Fibroblast of villous mesenchyme (primary cell): ENCODE measurements around the gene OR8B8. TPM values are rescaled to one million over a fixed set of nuclear protein-coding genes. Genes with fewer than 3 reads are reported as not detected.
"Not testable (repeated sequence)": the region's sequence is repeated elsewhere in the genome, so short reads cannot be mapped to it uniquely, and the experiment has no call there.

Experiments
- DNase-seq: peaks from one replicate; pipeline ENCODE4 v3.0.0-alpha.2; 2010; ENCODE audit warnings: low read depth
- H3K4me3 ChIP-seq: 2 replicates; pipeline ENCODE4 v1.5.1; 2011; ENCODE audit warnings: low read depth, mild to moderate bottlenecking, low read length
- total RNA-seq: library from RNA; depleted of rRNA; stranded (reverse); fragments of >200 nt; gene quantifications from 2 replicates; pipeline ENCODE4 v1.2.3, GENCODE V29; 2012
- TF ChIP-seq, protein P1 (sequence below): IDR thresholded peaks from 2 replicates; pipeline ENCODE4 v1.5.1; 2012; ENCODE audit warnings: low read depth, mild to moderate bottlenecking, low read length; ENCODE audit not compliant: insufficient read depth

Gene OR8B8
- total RNA-seq, 1 donor: not detected

- TF ChIP-seq, protein P1, sequence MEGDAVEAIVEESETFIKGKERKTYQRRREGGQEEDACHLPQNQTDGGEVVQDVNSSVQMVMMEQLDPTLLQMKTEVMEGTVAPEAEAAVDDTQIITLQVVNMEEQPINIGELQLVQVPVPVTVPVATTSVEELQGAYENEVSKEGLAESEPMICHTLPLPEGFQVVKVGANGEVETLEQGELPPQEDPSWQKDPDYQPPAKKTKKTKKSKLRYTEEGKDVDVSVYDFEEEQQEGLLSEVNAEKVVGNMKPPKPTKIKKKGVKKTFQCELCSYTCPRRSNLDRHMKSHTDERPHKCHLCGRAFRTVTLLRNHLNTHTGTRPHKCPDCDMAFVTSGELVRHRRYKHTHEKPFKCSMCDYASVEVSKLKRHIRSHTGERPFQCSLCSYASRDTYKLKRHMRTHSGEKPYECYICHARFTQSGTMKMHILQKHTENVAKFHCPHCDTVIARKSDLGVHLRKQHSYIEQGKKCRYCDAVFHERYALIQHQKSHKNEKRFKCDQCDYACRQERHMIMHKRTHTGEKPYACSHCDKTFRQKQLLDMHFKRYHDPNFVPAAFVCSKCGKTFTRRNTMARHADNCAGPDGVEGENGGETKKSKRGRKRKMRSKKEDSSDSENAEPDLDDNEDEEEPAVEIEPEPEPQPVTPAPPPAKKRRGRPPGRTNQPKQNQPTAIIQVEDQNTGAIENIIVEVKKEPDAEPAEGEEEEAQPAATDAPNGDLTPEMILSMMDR: peak; percentile 55
- no peak overlapping the region for H3K4me3 ChIP-seq
- peak; percentile 55 for DNase-seq
Measured at GRCh38 chr11:124415356-124415923, 30.1 kb downstream of the OR8B8 start.

DNA sequence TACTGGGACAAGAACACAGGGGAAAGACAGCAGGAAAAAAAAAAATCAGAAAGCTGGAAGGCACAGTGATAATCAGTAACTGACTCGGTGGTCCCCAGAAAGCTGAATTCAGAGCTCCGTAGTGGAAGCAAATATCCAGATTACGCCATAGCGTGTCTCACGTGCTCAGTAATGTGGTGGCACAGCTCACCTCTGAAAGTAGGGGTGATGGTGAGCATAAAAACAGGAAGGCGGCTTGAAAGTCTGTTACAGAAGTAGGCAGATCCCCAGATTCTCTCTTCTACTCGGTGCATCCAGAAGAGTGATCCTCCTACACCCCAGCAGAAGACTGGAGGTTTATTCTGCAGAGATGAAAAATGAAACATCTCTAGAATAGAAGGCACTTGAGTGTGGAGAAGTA, 35.6 kb downstream of the OR8B8 start:
- no peak for DNase-seq
- H3K4me3 ChIP-seq: no peak overlapping the region
- TF ChIP-seq, protein P1: no peak

GRCh38 chr11:124405581-124405980, 39.9 kb downstream of the OR8B8 start:
- TF ChIP-seq, protein P1: no peak
- no peak overlapping the region for H3K4me3 ChIP-seq
- no peak for DNase-seq

GRCh38 chr11:124403186-124403585, 42.3 kb downstream of the OR8B8 start:
- DNase-seq, H3K4me3 ChIP-seq: not testable (repeated sequence)

GRCh38 chr11:124402326-124402922, 43.1 kb downstream of the OR8B8 start:
- TF ChIP-seq, protein P1: peak; percentile 82
- no peak overlapping the region for H3K4me3 ChIP-seq
- peak; percentile 79 for DNase-seq

- TF ChIP-seq, protein P1: no peak
- H3K4me3 ChIP-seq: no peak within 1 kb of the TSS
- DNase-seq: no peak
Measured at GRCh38 chr11:124398924-124399323, 46.6 kb downstream of the OR8B8 start, which contains the start of gene OR8B3. TSS of gene OR8B3 (minus strand) at chr11:124399024. CDS start at chr11:124397351, 1,673 bp downstream.

DNA sequence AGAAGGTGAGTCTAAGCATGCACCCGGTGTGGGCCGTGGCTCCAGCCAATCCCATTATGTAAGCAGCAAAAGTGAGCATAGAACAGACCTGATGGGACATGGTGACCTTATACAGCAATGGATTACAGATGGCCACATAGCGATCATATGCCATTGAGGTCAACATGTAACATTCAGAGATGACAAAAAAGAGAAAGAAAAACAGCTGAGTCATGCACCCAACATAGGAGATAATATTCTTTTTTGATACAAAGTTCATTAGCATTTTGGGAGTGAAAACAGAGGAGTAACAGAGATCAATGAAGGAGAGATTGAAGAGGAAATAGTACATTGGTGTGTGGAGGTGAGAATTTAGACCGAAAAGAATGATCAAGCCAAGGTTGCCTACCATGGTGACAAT, 48.6 kb downstream of the OR8B8 start:
- DNase-seq, H3K4me3 ChIP-seq: not testable (repeated sequence)

DNA sequence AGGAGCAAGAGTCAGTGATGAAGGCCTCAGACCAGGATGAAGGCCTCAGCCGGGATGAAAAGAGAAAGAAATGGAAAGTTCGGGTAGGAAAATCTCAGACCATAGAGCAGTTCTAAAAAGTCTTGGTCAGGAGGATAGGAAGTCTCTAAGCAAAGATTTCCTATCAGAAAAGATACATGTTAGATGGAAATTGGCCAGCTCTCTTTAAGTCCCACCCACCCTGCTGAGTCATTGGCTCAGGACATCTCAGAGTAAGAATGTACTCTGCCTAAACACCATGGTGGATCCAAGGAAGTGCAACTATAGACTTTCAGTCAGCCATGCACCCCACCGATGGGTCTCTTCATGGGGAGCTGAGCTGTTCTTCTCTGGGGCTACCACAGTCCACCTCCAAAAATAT, 51.1 kb downstream of the OR8B8 start:
- TF ChIP-seq, protein P1: no peak
- DNase-seq: no peak
- no peak overlapping the region for H3K4me3 ChIP-seq
